Stimulated activated CD4-positive, alpha-beta T cell treated with anti-CD3 and anti-CD28 coated beads, Interleukin-2, amount 100 ng/mL, for 48 hours (primary cell): ENCODE data around the gene TRIM42.

ENCODE experiments used
- DNase-seq, 2 donors: peaks; one replicate each; pipeline ENCODE4 v3.0.0-alpha.2; 2020

TRIM42 gene

GRCh38 chr3:140677764-140678163 is at the start of gene TRIM42:
TSS of gene TRIM42 (plus strand) at chr3:140678064. CDS start at chr3:140678230, 166 bp downstream.
- no peak for DNase-seq

DNA sequence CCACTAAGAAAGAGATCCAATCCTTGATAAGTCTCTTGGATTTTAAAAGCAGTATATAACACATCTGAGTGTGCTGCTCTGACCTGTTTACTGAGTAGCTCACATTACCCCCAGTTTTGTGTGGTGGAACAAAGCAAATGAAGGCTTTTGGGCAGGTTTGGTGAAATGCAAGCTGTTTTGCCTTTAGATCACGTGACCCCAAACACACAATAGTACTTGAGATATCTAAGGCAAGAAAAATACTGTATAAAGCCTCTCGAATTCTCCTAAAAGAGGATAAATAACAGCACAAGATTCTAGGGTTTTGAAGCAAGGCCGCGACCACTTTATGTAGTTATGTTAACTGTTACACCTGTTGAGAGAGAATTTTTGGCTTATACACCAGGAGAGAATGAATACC is 49.3 kb upstream of the TRIM42 start:
- DNase-seq, result no peak

DNA sequence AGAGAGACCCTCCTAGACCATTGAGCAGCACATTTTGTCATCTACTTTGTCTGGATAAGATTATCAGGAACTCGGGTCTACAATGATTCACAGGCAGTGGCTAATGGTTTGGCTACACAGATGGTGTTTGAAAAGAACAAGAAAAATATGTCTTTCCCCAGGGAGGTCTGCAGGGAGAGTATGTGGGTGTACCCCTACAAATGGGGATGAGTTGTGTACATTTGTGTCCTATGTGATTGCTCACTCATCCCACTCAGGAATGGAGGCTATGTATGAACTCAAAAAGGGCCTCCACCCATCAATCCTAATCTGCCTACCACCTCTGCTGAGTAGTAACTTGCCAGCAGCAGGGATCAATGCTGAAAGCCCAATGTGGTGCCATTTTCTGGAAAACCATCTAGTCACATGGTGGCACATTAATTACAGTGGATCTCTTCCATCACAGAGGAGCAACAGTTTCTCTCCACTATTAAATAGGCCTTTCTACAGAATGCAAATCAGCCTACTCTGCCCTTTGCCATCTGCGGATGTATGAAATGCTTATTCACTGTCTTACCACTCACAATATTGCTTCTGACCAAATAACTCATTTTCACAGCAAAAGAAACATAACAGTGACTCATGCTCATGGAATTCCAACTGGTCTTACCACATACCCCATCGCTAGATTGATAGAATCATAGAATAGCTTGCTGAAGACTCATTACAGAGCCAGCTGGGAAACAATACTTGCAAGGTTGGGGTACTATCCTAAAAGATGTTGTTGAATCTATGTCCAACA is 48.3 kb upstream of the TRIM42 start:
- no peak for DNase-seq

GRCh38 chr3:140630366-140630765 is 47.5 kb upstream of the TRIM42 start:
- no peak for DNase-seq

DNA sequence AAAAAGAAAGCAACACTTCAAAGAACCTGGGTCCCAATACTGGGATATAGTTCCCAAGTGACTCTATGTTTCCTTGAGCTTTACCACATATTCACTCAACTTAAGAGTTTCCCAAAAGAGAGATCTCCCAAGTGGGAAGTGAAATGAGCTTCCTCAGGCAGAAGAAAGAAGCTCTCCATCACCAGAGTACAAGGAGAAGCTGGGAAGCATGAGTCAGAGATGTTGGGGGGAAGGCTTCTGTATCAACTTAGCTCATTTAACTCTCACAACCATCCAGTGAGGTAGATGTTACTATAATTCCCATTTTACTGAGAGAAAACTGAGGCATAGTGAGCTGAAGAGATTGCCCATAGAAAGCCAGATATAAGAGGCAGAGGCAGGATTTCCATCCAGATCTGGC is 47.0 kb upstream of the TRIM42 start:
- no peak for DNase-seq

GRCh38 chr3:140635276-140635675 is 42.6 kb upstream of the TRIM42 start:
- DNase-seq, result no peak

DNA sequence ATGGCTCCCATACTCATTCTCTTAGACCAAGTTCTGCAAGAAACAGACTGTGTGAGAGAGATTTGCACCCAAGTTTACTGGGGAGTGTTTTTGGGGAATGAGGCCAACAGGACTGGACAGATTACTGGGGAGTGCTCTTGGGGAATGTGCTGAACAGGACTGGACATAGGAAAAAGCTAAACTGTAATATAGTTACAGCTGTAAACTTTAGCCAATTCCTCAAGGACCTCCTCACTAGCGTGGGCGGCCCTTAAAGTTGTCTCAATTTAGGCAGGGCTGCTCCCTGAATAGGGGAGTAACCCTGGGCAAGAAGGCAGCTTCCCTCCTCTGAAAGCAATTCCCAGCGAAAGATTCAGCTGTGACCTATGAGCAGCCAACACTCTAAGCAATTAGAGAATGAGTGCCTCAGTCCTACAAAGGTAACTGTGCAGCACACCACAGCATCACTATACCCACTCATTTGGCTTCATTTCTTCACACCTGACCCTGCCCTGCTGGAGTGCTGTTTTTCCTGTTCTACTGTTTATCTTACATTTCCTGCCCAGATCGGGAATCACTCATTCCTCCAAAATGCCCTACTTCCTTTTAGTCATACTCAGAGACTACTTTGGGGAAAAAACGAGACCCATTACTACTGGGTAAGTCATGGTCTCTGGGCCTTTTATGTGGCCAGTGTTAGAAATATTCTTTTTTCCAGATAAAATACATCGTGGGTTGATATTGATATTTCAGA is 41.3 kb upstream of the TRIM42 start:
- no peak for DNase-seq

DNA sequence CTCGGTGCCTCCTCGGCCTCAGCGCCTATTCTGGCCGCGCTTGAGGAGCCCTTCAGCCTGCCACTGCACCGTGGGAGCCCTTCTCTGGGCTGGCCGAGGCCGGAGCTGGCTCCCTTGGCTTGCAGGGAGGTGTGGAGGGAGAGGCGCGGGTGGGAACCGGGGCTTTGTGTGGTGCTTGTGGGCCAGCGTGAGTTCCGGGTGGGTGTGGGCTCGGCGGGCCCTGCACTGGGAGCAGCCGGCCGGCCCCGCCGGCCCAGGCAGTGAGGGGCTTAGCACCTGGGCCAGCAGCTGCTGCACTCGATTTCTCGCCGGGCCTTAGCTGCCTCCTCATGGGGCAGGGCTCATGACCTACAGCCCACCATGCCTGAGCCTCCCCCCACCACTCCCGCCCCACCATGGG is 26.6 kb upstream of the TRIM42 start:
- no peak for DNase-seq

- no peak for DNase-seq
Observed at GRCh38 chr3:140655678-140656077, 22.2 kb upstream of the TRIM42 start.

DNA sequence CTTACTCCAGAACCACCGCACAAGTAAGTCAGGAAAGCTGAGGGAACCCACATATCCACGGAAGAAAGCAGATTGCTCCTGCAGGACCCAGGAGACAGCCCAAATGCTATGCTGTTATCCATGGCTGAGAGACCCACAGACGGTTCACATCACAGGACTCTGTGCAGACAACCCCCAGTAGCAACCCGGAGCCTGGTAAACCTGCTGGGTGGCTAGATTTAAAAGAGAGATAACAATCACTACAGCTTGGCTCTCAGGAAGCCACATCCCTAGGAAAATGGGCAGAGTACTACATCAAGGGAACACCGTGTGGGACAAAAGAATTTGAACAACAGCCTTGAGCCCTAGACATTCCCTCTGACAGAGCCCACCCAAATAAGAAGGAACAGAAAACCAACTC is 13.8 kb upstream of the TRIM42 start:
- DNase-seq, result no peak

- no peak for DNase-seq
Observed at GRCh38 chr3:140682586-140682985, 4.7 kb downstream of the TRIM42 start.

DNA sequence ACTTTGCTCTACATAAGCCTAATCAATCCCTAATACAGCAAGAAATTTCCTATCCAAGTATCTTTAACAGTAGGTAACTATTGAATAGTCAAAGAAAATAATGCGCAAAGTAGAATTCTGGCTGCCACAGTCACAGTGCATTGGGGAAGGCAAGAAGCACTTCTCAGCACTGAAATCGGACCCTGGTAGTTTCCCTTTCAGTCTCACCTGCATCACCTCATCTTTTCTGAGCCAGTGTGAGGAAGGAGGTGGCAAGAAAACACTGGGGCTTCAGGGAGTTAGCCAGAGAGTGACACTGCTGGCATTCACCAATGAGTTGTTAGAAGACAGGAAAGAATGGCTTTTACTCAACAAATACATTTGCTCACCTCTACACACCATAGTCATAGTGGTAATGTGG is 8.3 kb downstream of the TRIM42 start:
- no peak for DNase-seq

DNA sequence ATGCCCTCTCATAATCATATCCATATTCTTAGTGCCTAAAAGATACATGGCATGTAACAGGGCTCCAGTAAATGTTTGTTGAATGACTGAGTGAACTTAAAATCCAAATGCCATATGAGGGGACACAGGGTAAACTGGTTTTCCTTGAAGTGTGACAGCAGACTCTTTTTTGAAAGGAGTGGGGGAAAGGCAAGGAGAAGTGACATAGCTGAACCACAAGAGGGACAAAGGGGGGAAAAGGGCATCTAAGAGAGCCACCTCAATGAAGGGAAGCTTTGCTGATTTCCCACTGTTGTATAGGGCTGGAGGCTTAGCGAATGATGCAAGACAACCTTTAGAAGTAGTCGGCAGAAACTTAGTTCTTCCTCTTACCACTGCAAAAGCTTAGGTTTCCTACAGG is 9.1 kb downstream of the TRIM42 start:
- DNase-seq, result no peak

DNA sequence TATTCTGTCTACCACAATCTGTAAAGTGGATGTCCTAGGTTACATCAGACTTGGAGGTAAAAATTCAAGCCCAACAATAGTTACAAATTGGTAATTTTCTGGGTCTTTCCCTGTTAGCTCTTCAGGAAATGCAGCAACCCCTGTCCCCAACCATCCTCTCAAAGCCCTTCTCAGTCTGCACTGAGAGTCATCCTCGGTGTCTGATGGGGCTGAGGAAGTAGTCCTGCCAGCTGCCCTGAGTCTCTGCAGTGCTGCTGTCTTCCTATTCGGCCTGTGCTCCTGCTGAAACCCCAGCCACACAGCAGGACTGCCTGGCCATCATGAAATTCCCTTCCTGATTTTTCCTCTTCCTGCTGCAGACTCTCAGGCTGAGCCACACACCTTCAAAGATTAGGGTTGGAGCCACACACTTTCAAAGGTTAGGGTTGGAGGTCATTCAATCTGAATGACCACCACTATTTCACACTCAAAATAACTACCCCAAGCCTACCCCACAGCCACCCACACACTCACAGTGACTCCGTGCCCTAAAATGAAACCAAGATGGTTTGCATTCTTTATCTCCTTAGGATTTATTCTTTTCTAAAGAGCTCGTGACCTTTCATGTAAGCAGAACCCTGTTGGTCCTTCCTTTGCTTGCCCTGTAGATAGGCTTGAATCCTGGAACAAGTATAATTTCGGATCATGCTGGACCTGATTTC is 17.6 kb downstream of the TRIM42 start:
- DNase-seq, result no peak

DNA sequence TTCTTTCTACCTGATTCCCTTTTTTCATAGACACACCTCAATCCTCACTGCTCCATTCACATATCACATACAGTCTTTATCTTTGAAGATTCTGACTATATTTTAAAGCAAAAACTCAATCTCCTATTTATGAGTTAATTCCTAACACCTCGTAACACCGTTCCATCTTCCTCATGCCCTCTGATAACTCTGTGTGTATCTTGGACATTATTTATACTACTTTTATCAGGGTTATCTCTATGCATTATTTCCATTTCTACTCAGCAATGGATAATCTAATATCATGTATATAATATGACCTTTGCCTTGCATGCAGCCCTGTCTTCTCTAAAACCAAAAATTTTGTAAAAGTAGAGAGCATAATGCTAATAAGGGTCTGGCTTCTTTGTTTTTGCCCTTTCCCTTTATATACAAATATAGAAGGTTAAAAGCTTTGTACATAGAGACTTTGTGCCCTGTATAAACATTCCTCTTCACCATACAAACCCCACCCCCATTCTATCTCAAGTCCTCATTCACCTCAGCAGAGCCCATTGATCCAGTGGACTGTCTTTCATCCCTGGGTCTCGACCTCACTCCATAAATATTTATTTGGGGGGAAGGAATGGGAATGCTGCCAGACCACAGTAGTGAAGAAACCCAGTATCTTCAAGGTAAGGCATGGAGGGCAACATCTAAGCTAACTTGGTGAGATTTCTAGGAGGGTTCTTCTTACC is 21.8 kb downstream of the TRIM42 start:
- DNase-seq, result no peak

DNA sequence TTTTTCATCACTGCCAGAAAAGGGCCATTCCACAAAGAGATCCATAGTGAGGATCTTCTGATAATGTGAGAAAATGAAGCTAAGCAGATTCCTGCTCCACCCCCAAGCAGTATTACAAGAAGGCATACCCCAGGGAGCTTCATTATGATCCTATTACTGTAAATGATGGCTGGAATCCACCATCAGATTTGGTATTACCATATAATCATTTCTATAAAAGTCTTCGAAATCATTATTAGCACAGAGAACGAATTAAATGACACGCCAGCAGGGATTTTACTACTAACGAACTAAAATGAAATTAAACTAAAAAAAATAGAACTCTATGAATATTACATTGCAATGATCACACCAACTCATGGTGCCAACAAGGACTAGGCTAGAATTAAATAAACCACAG is 24.4 kb downstream of the TRIM42 start:
- DNase-seq, result no peak

DNA sequence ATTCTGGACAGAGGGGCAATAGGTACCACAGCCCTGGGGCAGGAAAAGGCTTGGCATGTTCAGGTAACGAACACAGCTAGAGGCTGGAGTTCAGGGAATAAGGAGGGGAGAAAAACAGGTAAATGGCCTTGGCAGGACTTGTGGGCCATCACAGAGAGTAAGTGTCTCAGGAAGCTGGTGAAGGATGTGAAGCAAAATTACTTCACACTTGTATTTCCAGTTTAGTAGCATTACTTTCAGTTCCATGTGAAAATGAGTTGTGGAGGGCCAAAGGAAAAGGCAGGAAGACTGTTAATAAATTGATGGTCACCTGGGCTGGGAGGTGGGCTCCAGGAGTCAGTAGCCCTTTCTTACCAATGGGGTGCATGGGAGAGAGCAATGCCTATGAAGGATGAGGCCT is 25.6 kb downstream of the TRIM42 start:
- no peak for DNase-seq

GRCh38 chr3:140704733-140705132 is 26.9 kb downstream of the TRIM42 start:
- no peak for DNase-seq

DNA sequence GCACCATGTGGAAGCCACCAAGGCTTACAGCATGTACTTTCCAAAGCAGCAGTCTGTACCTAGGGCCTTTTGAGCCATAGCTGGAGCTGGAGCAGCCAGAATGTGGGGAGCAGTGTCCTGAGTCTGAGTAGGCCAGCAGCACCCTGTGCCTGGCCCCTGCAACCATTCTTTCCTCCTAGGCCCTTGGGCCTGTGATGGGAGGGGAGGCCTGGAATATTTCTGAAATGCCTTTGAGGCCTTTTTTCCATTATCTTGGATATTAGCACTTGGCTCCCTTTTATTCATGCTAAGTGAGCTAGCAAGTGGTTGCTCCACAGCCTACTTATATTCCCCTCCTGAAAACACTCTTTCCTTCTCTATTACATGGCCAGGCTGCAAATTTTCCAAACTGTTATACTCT is 28.1 kb downstream of the TRIM42 start:
- DNase-seq, result no peak

- no peak for DNase-seq
Observed at GRCh38 chr3:140706360-140706759, 28.5 kb downstream of the TRIM42 start.

DNA sequence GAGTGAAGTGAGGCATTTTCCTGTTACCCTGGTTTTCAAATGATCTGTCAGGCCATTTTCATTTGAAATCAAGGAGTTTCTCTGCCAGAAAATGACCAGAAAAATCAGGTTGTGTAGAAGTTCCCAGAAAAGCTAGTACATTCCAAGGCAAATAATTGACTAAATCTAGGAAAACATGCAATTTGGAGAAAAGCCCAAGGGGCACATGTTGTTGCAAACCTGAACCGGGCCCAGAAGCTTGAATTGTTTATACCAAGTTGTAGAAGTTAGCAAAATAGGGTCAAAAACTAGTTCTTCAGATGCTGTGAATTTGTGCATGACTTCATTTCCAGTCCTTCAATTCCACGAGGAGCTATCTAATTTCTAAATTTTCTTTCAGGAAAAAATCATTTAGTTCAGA is 31.0 kb downstream of the TRIM42 start:
- DNase-seq, result no peak

DNA sequence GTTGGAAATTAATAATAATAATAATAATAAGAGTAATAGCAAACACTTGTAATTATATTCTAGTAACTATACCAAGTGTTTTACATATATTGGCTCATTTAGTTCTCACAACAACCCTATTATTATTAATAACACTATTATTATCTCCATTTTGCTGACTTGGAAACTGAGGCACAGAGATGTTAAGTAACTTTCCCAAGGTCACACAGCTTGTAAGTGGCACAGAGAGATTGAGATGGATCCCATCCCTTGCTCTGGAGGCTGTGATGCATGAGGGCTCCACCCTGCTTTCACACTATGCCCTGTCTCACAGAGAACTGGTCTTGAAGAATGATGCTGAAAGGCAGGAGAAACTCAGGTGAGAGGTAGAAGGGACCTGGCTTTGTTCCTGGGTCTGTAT is 31.9 kb downstream of the TRIM42 start:
- no peak for DNase-seq

- DNase-seq, result no peak
Observed at GRCh38 chr3:140710711-140711389, 33.0 kb downstream of the TRIM42 start.
